VCaP (cell line): ENCODE results near the gene PHF1.

Experiments
- H3K27ac ChIP-seq: fragments of 450-650 bp; 2 replicates; pipeline ENCODE4 v1.5.1; 2017
- CTCF ChIP-seq: fragments of 450-650 bp; conservative IDR thresholded peaks from 2 replicates; pipeline ENCODE4 v1.5.1; 2017; ENCODE audit warnings: mild to moderate bottlenecking, moderate library complexity

Gene PHF1

DNA sequence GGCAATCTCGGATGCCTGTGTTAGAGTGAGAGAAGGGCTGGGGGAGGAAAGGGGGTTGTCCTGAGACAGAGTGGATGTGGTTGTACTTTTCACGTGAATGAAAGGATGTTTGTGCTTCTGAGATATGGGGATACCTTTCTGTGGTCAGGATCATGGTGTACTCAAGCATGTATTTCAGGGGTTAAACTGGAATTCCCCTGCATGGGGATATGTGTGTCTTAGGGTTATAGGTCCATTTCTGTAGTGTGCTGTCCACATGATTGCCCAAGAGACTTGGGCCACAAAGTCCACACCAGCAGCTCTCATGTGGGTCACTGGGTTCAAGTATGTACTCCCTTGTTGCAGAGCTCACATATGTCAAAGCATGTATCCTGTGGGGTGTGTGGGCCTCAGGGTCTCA lies 19.5 kb downstream of the PHF1 start:
- TF ChIP-seq CTCF, result no peak
- 0 out of 2 replicates have a peak overlapping the region, but pooled peaks have one; percentile 0 for H3K27ac ChIP-seq

DNA sequence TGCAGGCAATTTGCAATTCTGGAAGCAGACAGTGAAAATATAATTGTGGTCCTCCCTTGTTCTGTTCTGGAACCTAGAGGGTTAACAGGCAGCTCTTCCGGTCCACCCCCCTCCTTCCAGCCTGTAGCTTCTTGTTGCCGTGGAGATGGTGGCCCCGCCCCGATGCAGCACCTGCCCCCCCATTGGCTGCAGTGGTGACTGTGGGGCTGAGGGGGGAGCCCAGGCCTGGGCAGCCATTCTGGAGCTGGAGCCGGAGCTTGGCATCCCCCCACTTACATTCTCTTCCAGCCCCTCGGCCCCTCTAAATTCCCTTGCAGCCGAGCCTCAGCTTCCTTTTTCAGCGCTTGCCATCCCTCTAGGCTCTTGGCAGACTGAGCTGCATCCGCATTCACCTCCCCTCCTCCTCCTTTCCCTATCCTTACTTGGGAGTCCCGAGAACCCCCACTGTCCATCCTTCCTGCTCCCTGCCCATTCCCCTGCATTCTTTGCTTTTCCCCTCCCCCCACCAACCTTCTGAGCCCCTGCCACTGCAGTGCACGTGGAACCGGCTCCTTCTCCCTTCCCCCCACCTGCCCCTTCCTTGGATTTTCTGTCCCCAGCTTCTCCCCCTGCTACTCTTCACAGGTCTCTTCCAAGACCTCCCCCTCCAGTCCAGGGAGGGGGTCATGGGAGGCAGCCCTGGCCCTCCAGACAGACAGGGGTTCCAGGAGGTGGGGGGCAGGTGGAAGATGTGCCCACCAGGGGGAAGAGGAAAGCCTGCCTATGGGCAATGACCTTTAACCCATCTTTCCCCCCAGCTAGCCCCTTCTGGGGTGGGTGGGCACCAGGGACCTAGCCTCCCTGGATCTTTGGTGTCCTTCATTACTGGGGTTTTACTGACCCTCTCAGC lies 20.4 kb downstream of the PHF1 start:
- TF ChIP-seq CTCF, result no peak
- no peak overlapping the region for H3K27ac ChIP-seq

- no peak overlapping the region for H3K27ac ChIP-seq
- TF ChIP-seq CTCF, result no peak
Observed at GRCh38 chr6:33431880-33432541, 21.2 kb downstream of the PHF1 start.

GRCh38 chr6:33432546-33432945 lies 21.7 kb downstream of the PHF1 start:
- no peak overlapping the region for H3K27ac ChIP-seq
- no peak for TF ChIP-seq CTCF

- H3K27ac ChIP-seq, result no peak overlapping the region
- TF ChIP-seq CTCF, result no peak
Observed at GRCh38 chr6:33433001-33433543, 22.3 kb downstream of the PHF1 start.

DNA sequence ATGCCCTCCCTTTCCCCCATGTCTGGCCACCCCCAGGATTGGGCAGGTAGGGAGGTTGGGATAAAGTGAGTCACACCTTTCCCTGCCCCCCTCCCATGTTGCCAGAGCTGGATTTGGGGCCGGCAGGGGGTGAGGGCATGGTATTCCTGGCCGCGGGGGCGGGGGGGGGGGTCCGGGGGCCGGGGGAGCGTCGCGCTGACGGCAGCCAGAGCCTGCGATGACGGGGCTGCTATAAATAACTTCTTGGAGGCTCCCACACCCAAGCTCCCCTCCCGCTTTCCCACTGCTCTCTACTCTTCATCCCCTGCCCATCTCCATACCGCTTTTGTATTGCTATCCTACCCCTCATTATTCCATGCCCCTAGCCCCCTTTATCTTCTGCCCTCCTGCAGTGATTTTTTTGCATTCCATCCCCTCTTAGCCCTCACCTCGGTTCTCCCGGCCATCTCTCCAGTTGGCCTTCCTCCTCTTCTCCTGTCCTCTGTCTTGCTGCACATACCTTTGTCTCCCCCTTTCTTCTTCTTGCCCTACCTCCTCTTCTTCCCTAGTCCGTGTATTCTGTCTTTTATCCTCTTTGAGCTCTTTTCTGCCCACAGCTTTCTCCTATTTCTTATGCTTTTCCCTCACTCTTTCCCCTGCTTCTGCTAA lies 22.9 kb downstream of the PHF1 start:
- TF ChIP-seq CTCF, result no peak
- H3K27ac ChIP-seq, result no peak overlapping the region

GRCh38 chr6:33434961-33435360 lies 24.1 kb downstream of the PHF1 start:
- no peak overlapping the region for H3K27ac ChIP-seq
- TF ChIP-seq CTCF, result no peak
